HEK293T (cell line): ENCODE data around the gene ZSCAN10.

Experiments used
- ARNT ChIP-seq: fragments of 450-650 bp; IDR thresholded peaks from 2 replicates; pipeline ENCODE4 v1.6.1; 2017; ENCODE audit warnings: mild to moderate bottlenecking
- BHLHE40 ChIP-seq: fragments of 450-650 bp; IDR thresholded peaks from 2 replicates; pipeline ENCODE4 v1.6.1; 2016; ENCODE audit warnings: mild to moderate bottlenecking, moderate library complexity, borderline replicate concordance
- ELF4 ChIP-seq: fragments of 450-650 bp; IDR thresholded peaks from 2 replicates; pipeline ENCODE4 v1.6.1; 2017; ENCODE audit warnings: antibody characterized with exemption
- FOXA1 ChIP-seq: fragments of 450-650 bp; IDR thresholded peaks from 2 replicates; pipeline ENCODE4 v1.6.1; 2016; ENCODE audit warnings: mild to moderate bottlenecking
- FOXK2 ChIP-seq: fragments of 450-650 bp; IDR thresholded peaks from 2 replicates; pipeline ENCODE4 v1.6.1; 2016; ENCODE audit warnings: mild to moderate bottlenecking
- SUZ12 ChIP-seq: fragments of 450-650 bp; IDR thresholded peaks from 2 replicates; pipeline ENCODE4 v1.6.1; 2016; ENCODE audit warnings: mild to moderate bottlenecking
- ZNF384 ChIP-seq: fragments of 450-650 bp; IDR thresholded peaks from 2 replicates; pipeline ENCODE4 v1.6.1; 2016

- TF ChIP-seq ZNF384 (no peak), SUZ12 (no peak), FOXK2 (no peak), ELF4 (no peak), FOXA1 (no peak), BHLHE40 (no peak), ARNT (no peak)
Observed at GRCh38 chr16:3148256-3149192, 49.4 kb upstream of the ZSCAN10 start.
